ENCODE data around the gene KCNJ2.

- TF ChIP-seq CTCF (conservative IDR thresholded peaks at IDR 0.05 in 1 of 2, IDR thresholded peaks at IDR 0.05 in 1 of 2; ENCODE audit: extremely low read depth in 1 of 2, insufficient read depth in 1 of 2, low read depth in 1 of 2, low read length in 2 of 2) (no peak), EZH2 (IDR thresholded peaks at IDR 0.05; ENCODE audit: borderline replicate concordance, low read length) (no peak)
These were observed 46.3 kb downstream of the KCNJ2 start for GRCh38 chr17:70215656-70216055.
